ENCODE measurements around the gene SH3PXD2B.

GRCh38 chr5:172417983-172418630 lies 36.2 kb downstream of the SH3PXD2B start:
- TF ChIP-seq, protein P1, sequence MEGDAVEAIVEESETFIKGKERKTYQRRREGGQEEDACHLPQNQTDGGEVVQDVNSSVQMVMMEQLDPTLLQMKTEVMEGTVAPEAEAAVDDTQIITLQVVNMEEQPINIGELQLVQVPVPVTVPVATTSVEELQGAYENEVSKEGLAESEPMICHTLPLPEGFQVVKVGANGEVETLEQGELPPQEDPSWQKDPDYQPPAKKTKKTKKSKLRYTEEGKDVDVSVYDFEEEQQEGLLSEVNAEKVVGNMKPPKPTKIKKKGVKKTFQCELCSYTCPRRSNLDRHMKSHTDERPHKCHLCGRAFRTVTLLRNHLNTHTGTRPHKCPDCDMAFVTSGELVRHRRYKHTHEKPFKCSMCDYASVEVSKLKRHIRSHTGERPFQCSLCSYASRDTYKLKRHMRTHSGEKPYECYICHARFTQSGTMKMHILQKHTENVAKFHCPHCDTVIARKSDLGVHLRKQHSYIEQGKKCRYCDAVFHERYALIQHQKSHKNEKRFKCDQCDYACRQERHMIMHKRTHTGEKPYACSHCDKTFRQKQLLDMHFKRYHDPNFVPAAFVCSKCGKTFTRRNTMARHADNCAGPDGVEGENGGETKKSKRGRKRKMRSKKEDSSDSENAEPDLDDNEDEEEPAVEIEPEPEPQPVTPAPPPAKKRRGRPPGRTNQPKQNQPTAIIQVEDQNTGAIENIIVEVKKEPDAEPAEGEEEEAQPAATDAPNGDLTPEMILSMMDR (IDR thresholded peaks at IDR 0.05; ENCODE audit: low read depth, low read length, poor library complexity, severe bottlenecking) = no peak
- no peak for TF ChIP-seq EZH2phosphoT487 (IDR thresholded peaks at IDR 0.05; ENCODE audit: borderline replicate concordance, low read length)
